HL-60 (cell line): ENCODE measurements around the gene MYOZ3.

Experiments
- DNase-seq, 2 experiments: peaks; one replicate each; pipeline ENCODE4 v3.0.0-alpha.2; 2010 to 2020; ENCODE audit warnings: low read depth in 1 of 2, low spot score in 1 of 2
- H3K27ac ChIP-seq: fragments of 250-450 bp; sonication (Bioruptor Pico); replicated peaks from 2 replicates; pipeline ENCODE4 v1.5.1; 2020; ENCODE audit warnings: mild to moderate bottlenecking, moderate library complexity
- H3K27me3 ChIP-seq: fragments of 250-450 bp; sonication (Bioruptor Pico); 2 replicates; pipeline ENCODE4 v1.5.1; 2021; ENCODE audit warnings: mild to moderate bottlenecking, moderate library complexity; ENCODE audit not compliant: insufficient read depth, poor library complexity, severe bottlenecking
- H3K4me3 ChIP-seq: replicated peaks from 2 replicates; pipeline ENCODE4 v1.5.1; 2011; ENCODE audit warnings: mild to moderate bottlenecking, control low read depth, low read length; ENCODE audit not compliant: insufficient read depth
- GABPA ChIP-seq: IDR thresholded peaks from 2 replicates; pipeline ENCODE4 v1.6.1; 2012; ENCODE audit warnings: low read depth
- POLR2AphosphoS5 ChIP-seq: IDR thresholded peaks from 2 replicates; pipeline ENCODE4 v1.6.1; 2012; ENCODE audit warnings: low read depth
- SPI1 ChIP-seq: IDR thresholded peaks from 2 replicates; pipeline ENCODE4 v1.6.1; 2012; ENCODE audit warnings: low read depth, mild to moderate bottlenecking, borderline replicate concordance
- TF ChIP-seq, protein P1 (sequence below): IDR thresholded peaks from one replicate; pipeline ENCODE4 v1.5.1; 2011; ENCODE audit warnings: low read length, control low read depth, inconsistent platforms; ENCODE audit not compliant: insufficient read depth
- TF ChIP-seq, protein P2 (sequence below): IDR thresholded peaks from 2 replicates; pipeline ENCODE4 v1.6.1; 2012; ENCODE audit warnings: low read depth; ENCODE audit not compliant: insufficient replicate concordance

The MYOZ3 gene

DNA sequence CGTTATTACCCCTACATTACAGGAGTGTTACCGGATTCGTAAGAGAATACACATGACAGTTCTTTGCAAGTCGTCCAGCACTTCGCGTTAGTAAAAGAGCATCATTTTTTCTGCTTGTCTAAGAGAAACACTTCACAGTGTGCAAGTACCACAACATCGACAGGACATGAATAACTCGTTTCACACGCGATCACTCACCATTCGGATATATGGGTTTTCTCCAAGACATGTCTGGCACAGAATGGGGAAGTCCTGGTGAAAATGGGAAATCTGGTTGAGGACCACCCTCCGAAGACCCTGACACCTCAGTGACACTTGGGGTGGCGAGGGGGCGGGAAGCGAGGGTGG, 39.2 kb downstream of the MYOZ3 start:
- Histone ChIP-seq H3K27ac (peak overlapping the region; percentile 94), H3K4me3 (peak overlapping the region; percentile 98), H3K27me3 (no peaks in the 10 kb centered on the region)
- no peak for TF ChIP-seq GABPA
- peak; percentile 65; the same call in 1 of the 2 replicates for TF ChIP-seq SPI1
- TF ChIP-seq, protein P1, sequence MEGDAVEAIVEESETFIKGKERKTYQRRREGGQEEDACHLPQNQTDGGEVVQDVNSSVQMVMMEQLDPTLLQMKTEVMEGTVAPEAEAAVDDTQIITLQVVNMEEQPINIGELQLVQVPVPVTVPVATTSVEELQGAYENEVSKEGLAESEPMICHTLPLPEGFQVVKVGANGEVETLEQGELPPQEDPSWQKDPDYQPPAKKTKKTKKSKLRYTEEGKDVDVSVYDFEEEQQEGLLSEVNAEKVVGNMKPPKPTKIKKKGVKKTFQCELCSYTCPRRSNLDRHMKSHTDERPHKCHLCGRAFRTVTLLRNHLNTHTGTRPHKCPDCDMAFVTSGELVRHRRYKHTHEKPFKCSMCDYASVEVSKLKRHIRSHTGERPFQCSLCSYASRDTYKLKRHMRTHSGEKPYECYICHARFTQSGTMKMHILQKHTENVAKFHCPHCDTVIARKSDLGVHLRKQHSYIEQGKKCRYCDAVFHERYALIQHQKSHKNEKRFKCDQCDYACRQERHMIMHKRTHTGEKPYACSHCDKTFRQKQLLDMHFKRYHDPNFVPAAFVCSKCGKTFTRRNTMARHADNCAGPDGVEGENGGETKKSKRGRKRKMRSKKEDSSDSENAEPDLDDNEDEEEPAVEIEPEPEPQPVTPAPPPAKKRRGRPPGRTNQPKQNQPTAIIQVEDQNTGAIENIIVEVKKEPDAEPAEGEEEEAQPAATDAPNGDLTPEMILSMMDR = no peak
- no peak for DNase-seq

DNA sequence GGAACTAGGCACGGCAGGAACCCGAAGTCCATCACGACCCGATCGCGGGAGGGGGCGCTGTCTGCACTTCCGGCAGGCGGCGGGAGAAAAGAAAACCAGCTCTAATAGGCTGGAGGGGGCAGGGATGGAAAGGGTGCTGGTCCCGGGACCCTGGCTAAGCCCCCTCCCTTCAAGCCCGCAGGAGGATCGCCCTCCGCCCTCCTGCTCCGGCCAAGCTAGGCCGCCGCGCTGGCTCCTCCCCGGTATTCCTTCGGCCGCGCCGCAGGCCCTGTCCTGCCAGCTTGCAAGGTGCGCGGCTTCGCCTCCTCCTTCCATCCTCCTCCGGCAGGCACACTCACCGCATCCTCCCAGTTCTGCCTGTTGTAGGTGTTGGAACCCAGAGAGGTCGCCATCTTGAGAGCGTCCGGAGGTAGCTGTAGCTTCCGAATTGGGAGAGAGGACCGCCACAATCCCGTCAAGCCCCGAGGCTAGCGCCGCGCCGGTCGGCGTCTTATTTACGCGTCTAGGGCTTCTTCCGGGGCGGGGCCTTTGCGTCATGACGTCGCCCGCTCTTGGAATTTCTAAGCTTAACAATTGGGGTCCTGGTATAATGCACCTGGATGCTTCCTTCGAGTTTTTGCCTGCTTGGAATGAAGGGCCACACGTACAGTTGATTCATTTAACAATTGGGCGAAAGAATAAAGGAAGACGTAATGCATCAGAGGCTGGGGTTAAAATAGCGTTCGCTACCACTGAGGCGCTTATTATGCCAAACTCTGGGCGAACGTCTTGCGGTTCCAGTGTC, 39.7 kb downstream of the MYOZ3 start, which contains the start of gene RBM22:
Gene RBM22 (minus strand): TSS at position 469 of the 784 bp plus-strand sequence. CDS start 77 bp downstream, at position 392.
- DNase-seq = peak; percentile 78 to 93
- no peaks in the 10 kb centered on the region for H3K27me3 ChIP-seq
- peak; percentile 55 for TF ChIP-seq GABPA
- peak; percentile 83; the same call in 1 of the 2 replicates for TF ChIP-seq POLR2AphosphoS5
- TF ChIP-seq, protein P2, sequence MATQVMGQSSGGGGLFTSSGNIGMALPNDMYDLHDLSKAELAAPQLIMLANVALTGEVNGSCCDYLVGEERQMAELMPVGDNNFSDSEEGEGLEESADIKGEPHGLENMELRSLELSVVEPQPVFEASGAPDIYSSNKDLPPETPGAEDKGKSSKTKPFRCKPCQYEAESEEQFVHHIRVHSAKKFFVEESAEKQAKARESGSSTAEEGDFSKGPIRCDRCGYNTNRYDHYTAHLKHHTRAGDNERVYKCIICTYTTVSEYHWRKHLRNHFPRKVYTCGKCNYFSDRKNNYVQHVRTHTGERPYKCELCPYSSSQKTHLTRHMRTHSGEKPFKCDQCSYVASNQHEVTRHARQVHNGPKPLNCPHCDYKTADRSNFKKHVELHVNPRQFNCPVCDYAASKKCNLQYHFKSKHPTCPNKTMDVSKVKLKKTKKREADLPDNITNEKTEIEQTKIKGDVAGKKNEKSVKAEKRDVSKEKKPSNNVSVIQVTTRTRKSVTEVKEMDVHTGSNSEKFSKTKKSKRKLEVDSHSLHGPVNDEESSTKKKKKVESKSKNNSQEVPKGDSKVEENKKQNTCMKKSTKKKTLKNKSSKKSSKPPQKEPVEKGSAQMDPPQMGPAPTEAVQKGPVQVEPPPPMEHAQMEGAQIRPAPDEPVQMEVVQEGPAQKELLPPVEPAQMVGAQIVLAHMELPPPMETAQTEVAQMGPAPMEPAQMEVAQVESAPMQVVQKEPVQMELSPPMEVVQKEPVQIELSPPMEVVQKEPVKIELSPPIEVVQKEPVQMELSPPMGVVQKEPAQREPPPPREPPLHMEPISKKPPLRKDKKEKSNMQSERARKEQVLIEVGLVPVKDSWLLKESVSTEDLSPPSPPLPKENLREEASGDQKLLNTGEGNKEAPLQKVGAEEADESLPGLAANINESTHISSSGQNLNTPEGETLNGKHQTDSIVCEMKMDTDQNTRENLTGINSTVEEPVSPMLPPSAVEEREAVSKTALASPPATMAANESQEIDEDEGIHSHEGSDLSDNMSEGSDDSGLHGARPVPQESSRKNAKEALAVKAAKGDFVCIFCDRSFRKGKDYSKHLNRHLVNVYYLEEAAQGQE = peak; percentile 24
- no peak for TF ChIP-seq SPI1
- TF ChIP-seq, protein P1 = peak; percentile 34
- H3K27ac ChIP-seq = peak within 1 kb of the TSS; percentile 94
- H3K4me3 ChIP-seq = peak within 1 kb of the TSS; percentile 98

DNA sequence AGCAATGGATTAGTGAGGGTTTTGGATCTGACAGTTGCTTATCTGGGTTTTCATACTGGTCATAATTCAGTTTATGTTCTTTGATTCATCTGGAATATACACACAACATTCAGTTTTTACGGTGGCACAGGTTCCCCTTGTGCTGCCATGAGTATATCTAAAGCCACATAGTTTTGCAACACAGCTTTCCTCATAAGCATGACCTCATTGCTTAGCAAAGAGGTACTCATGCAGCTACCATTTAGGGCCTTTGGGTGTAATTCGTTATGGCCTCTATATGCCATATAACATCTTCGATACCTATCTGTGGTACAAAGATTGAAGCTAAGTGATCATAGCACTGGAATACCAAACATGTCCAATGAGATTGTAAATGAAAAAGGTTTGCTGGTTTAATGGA, 42.7 kb downstream of the MYOZ3 start:
- no peak for TF ChIP-seq SPI1
- TF ChIP-seq, protein P2 = no peak
- Histone ChIP-seq H3K4me3 (no peak overlapping the region), H3K27me3 (no peaks in the 10 kb centered on the region), H3K27ac (0 out of 2 replicates have a peak overlapping the region, but pooled peaks have one; percentile 6)
- peak; percentile 52 to 81 for DNase-seq

DNA sequence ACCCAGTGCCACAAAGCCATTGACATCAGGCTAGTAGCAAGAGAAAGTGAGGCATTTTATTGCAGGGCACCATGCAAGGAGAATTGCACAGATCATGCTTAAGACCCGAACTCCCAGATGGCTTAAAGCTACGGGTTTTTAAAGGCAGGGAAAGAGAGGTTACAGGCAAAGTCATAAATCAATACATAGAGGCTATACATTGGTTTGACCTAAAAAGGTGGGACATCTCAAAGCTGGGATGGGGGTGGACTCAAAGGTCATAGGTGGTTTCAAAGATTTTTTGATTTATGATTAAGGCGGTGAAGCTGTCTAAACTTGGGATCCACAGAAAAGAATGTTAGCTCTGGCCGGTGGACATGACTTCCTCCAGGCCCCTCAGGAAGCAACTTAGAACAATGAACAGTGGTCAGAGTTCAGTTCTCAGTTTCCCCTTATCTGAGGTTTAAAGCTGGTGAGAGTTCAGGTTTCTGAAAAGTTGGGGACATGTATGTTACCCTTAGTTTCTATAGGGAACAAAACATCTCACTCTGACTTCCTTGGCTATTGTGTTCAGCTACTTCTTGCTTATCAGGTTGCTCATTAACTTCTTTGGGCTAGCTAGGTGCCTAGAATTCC, 45.8 kb downstream of the MYOZ3 start:
- Histone ChIP-seq H3K27ac (no peak overlapping the region), H3K4me3 (no peak overlapping the region), H3K27me3 (no peaks in the 10 kb centered on the region)
- no peak for TF ChIP-seq SPI1
- TF ChIP-seq, protein P2 = no peak
- TF ChIP-seq, protein P1 = no peak
- DNase-seq = no peak
